HG03175 (cell line): Measurements from ENCODE around the gene TECTA.
"Not testable (repeated sequence)": the region's sequence is repeated elsewhere in the genome, so short reads cannot be mapped to it uniquely, and the experiment has no call there.

Experiments
- ATAC-seq: cut with Tn5 transposase; IDR thresholded peaks from one replicate; pipeline ENCODE4 v1.9.1; 2021; ENCODE audit warnings: mild to moderate bottlenecking, moderate library complexity; ENCODE audit not compliant: unreplicated experiment

TECTA gene

GRCh38 chr11:121091492-121092152 is 9.4 kb upstream of the TECTA start:
- no peak for ATAC-seq

- no peak for ATAC-seq
Observed at GRCh38 chr11:121095561-121095960, 5.5 kb upstream of the TECTA start.

GRCh38 chr11:121099364-121099763 is 1.7 kb upstream of the TECTA start:
- no peak for ATAC-seq

- no peak for ATAC-seq
Observed at GRCh38 chr11:121099885-121100284, 1.2 kb upstream of the TECTA start.

GRCh38 chr11:121104312-121104762 is 3.3 kb downstream of the TECTA start:
- no peak for ATAC-seq

- ATAC-seq = no peak
Observed at GRCh38 chr11:121105063-121105480, 4.0 kb downstream of the TECTA start.

- no peak for ATAC-seq
Observed at GRCh38 chr11:121105481-121106195, 4.6 kb downstream of the TECTA start.

- no peak for ATAC-seq
Observed at GRCh38 chr11:121106812-121107211, 5.8 kb downstream of the TECTA start.

- ATAC-seq = no peak
Observed at GRCh38 chr11:121108413-121108812, 7.4 kb downstream of the TECTA start.

- no peak for ATAC-seq
Observed at GRCh38 chr11:121109471-121109870, 8.4 kb downstream of the TECTA start.

GRCh38 chr11:121109916-121110586 is 9.0 kb downstream of the TECTA start:
- no peak for ATAC-seq

GRCh38 chr11:121110871-121111724 is 10.1 kb downstream of the TECTA start:
- ATAC-seq = no peak

GRCh38 chr11:121112498-121113455 is 11.7 kb downstream of the TECTA start:
- ATAC-seq = peak; percentile 47

- ATAC-seq = no peak
Observed at GRCh38 chr11:121113611-121114010, 12.6 kb downstream of the TECTA start.

- not testable (repeated sequence) for ATAC-seq
Observed at GRCh38 chr11:121115024-121115423, 14.0 kb downstream of the TECTA start.

- no peak for ATAC-seq
Observed at GRCh38 chr11:121117788-121118187, 16.7 kb downstream of the TECTA start.

- no peak for ATAC-seq
Observed at GRCh38 chr11:121119440-121119839, 18.4 kb downstream of the TECTA start.

GRCh38 chr11:121122328-121122727 is 21.3 kb downstream of the TECTA start:
- no peak for ATAC-seq

GRCh38 chr11:121123496-121124069 is 22.5 kb downstream of the TECTA start:
- ATAC-seq = no peak
